ENCODE results near the gene TAMM41. TPM values are rescaled to one million over a fixed set of nuclear protein-coding genes. Genes with fewer than 3 reads are reported as not detected.
"Not testable (repeated sequence)": the region's sequence is repeated elsewhere in the genome, so short reads cannot be mapped to it uniquely, and the experiment has no call there.

TAMM41 gene
- polyA plus RNA-seq, 2 donors = 10.8 to 12.3 TPM

GRCh38 chr3:11771931-11772330 lies 74.8 kb downstream of the TAMM41 start:
- H3K27me3 ChIP-seq (ENCODE audit: control insufficient read depth in 1 of 2, insufficient read depth in 2 of 2, low read length in 2 of 2); H3K4me1 ChIP-seq (ENCODE audit: control insufficient read depth in 2 of 2, insufficient read depth in 2 of 2, low read length in 1 of 2); H3K4me3 ChIP-seq (ENCODE audit: low read depth in 1 of 2, low read length in 2 of 2); H3K36me3 ChIP-seq (ENCODE audit: control insufficient read depth in 2 of 2, insufficient read depth in 2 of 2, low read length in 1 of 2); H3K9me3 ChIP-seq (ENCODE audit: control insufficient read depth in 2 of 2, insufficient read depth in 1 of 2, low read depth in 1 of 2, low read length in 1 of 2): not testable (repeated sequence)
- H3K27ac ChIP-seq (ENCODE audit: low read depth in 2 of 2, low read length in 1 of 2) = peak overlapping the region; percentile 65 to 98
- 65 to 81% methylated on average over 7 of the region's 7 CpGs for WGBS, 2 donors

GRCh38 chr3:11770477-11771391 lies 76.0 kb downstream of the TAMM41 start:
- no peaks in the 10 kb centered on the region for H3K36me3 ChIP-seq (ENCODE audit: control insufficient read depth in 2 of 2, insufficient read depth in 2 of 2, low read length in 1 of 2)
- H3K27ac ChIP-seq (ENCODE audit: low read depth in 2 of 2, low read length in 1 of 2) = peak overlapping the region; percentile 98 to 99
- no peaks in the 10 kb centered on the region for H3K9me3 ChIP-seq (ENCODE audit: control insufficient read depth in 2 of 2, insufficient read depth in 1 of 2, low read depth in 1 of 2, low read length in 1 of 2)
- 14 to 21% methylated on average over 20 of the region's 20 CpGs for WGBS, 2 donors
- peaks cover 2 to 3% of the 10 kb centered on the region in 2 donors for H3K4me1 ChIP-seq (ENCODE audit: control insufficient read depth in 2 of 2, insufficient read depth in 2 of 2, low read length in 1 of 2)
- peak overlapping the region in 1 of 2 donors; percentile 5 for H3K4me3 ChIP-seq (ENCODE audit: low read depth in 1 of 2, low read length in 2 of 2)
- no peaks in the 10 kb centered on the region for H3K27me3 ChIP-seq (ENCODE audit: control insufficient read depth in 1 of 2, insufficient read depth in 2 of 2, low read length in 2 of 2)

DNA sequence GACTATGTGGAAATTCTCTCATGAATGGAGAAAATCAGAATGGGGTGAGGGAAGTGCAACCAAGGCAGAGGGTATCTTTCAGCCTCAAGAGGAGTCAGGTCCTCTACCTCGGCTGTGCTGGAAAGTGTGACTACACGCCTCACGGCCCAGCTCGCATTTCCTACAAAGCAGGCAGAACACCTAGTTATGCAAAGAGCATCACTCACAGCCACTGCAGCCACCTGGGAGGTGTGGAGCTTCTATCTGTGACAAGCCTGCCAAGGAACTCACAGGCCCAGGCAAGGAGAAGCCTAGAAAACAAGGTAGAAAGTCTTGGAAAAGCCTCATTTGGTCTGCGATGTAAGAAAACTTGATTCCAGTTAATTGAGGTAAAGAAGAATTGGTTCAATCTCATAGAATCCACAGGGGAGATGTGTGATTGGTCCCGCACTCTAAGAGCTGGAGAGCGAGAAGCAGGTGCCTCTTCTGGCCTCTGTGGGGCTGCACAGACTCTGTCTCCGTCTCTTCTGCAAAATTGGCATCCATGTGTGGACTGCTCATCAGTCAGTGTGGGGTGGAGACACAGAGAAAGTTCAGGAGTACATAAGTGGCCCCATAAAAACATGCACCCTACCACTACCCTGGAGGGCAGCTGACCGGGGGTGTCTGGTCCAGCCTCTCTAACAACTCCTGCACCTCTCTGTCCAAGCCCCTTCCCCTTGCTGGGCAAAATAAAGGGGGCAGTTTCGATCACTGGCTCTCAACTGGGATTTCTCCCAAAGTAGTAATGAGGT lies 76.8 kb downstream of the TAMM41 start:
- Histone ChIP-seq H3K36me3 (ENCODE audit: control insufficient read depth in 2 of 2, insufficient read depth in 2 of 2, low read length in 1 of 2) (no peaks in the 10 kb centered on the region), H3K4me1 (ENCODE audit: control insufficient read depth in 2 of 2, insufficient read depth in 2 of 2, low read length in 1 of 2) (peaks cover 2 to 3% of the 10 kb centered on the region in 2 donors), H3K9me3 (ENCODE audit: control insufficient read depth in 2 of 2, insufficient read depth in 1 of 2, low read depth in 1 of 2, low read length in 1 of 2) (no peaks in the 10 kb centered on the region), H3K27me3 (ENCODE audit: control insufficient read depth in 1 of 2, insufficient read depth in 2 of 2, low read length in 2 of 2) (no peaks in the 10 kb centered on the region), H3K27ac (ENCODE audit: low read depth in 2 of 2, low read length in 1 of 2) (peak overlapping the region; percentile 98 to 99), H3K4me3 (ENCODE audit: low read depth in 1 of 2, low read length in 2 of 2) (peak overlapping the region in 1 of 2 donors; percentile 5)
- WGBS, 2 donors = 49 to 60% methylated on average over 10 of the region's 10 CpGs

DNA sequence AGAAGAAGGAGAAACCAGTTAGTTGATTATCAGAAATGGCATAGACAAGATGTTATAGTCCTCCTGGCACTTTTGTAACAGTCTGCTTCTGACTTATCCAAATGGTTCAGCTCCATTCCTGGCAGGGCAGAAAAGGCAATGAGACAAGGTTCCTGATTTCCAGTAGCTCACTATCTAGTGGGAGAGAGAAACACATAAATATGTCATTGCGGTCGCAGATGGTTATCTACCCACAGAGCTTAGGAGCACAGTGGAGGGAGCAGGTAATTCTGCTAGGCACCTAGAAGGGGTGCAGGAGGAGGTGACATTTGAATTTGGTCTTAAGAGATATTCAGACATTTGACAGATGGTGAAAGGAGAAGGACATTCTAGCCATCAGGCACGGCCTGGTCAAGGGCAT lies 78.1 kb downstream of the TAMM41 start:
- H3K9me3 ChIP-seq (ENCODE audit: control insufficient read depth in 2 of 2, insufficient read depth in 1 of 2, low read depth in 1 of 2, low read length in 1 of 2) = no peaks in the 10 kb centered on the region
- peaks cover 2 to 3% of the 10 kb centered on the region in 2 donors for H3K4me1 ChIP-seq (ENCODE audit: control insufficient read depth in 2 of 2, insufficient read depth in 2 of 2, low read length in 1 of 2)
- no peak overlapping the region for H3K4me3 ChIP-seq (ENCODE audit: low read depth in 1 of 2, low read length in 2 of 2)
- 93 to 95% methylated on average over 3 of the region's 3 CpGs for WGBS, 2 donors
- no peaks in the 10 kb centered on the region for H3K27me3 ChIP-seq (ENCODE audit: control insufficient read depth in 1 of 2, insufficient read depth in 2 of 2, low read length in 2 of 2)
- no peak overlapping the region for H3K27ac ChIP-seq (ENCODE audit: low read depth in 2 of 2, low read length in 1 of 2)
- H3K36me3 ChIP-seq (ENCODE audit: control insufficient read depth in 2 of 2, insufficient read depth in 2 of 2, low read length in 1 of 2) = no peaks in the 10 kb centered on the region

DNA sequence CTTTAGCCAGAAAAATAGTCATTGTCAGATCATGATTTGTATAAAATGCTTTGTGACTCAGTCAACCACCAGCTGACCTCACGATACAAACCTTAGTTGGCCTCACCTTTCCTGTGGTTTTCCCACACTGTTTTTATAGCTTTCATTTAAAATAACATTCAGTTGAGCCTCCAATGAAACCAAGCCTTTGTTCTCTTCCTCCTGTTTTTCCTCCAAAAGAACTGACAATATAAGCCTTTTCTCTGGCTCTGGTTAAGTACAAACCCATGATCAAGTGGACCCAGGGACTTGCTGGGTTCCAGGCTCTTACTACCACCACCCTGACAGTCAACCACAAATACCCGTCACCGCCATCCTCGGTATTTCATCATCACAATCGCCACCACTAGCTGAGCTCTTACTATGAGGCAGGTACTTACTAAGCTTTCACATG lies 81.7 kb downstream of the TAMM41 start:
- Histone ChIP-seq H3K36me3 (ENCODE audit: control insufficient read depth in 2 of 2, insufficient read depth in 2 of 2, low read length in 1 of 2) (no peaks in the 10 kb centered on the region), H3K27me3 (ENCODE audit: control insufficient read depth in 1 of 2, insufficient read depth in 2 of 2, low read length in 2 of 2) (no peaks in the 10 kb centered on the region), H3K27ac (ENCODE audit: low read depth in 2 of 2, low read length in 1 of 2) (no peak overlapping the region), H3K4me1 (ENCODE audit: control insufficient read depth in 2 of 2, insufficient read depth in 2 of 2, low read length in 1 of 2) (peaks cover 0 to under 1% of the 10 kb centered on the region in 2 donors), H3K4me3 (ENCODE audit: low read depth in 1 of 2, low read length in 2 of 2) (no peak overlapping the region), H3K9me3 (ENCODE audit: control insufficient read depth in 2 of 2, insufficient read depth in 1 of 2, low read depth in 1 of 2, low read length in 1 of 2) (no peaks in the 10 kb centered on the region)
- 70 to 72% methylated on average over 5 of the region's 5 CpGs for WGBS, 2 donors

DNA sequence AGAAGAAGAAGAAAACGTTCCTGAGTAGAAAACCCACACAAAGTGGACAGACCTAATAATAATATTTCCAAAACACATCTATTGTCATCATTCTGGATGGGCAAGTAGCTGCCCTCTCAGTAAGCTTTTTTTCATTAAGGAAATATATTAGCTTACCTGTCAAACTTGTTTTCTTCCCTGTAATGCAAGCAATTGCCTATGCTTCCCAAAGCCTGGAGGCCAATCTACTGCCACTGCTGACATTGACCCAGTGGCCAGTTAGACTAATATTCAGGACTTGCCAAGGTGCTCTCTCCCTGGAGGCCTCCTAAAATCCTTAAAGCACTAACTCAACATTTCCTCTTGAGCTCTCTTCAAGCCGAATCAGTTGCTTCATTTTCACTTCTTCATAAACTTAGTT lies 86.7 kb downstream of the TAMM41 start:
- H3K9me3 ChIP-seq (ENCODE audit: control insufficient read depth in 2 of 2, insufficient read depth in 1 of 2, low read depth in 1 of 2, low read length in 1 of 2) = no peaks in the 10 kb centered on the region
- H3K36me3 ChIP-seq (ENCODE audit: control insufficient read depth in 2 of 2, insufficient read depth in 2 of 2, low read length in 1 of 2) = no peaks in the 10 kb centered on the region
- H3K4me3 ChIP-seq (ENCODE audit: low read depth in 1 of 2, low read length in 2 of 2) = no peak overlapping the region
- H3K27ac ChIP-seq (ENCODE audit: low read depth in 2 of 2, low read length in 1 of 2) = no peak overlapping the region
- no peaks in the 10 kb centered on the region for H3K4me1 ChIP-seq (ENCODE audit: control insufficient read depth in 2 of 2, insufficient read depth in 2 of 2, low read length in 1 of 2)
- 67 to 68% methylated on average over 2 of the region's 2 CpGs for WGBS, 2 donors
- no peaks in the 10 kb centered on the region for H3K27me3 ChIP-seq (ENCODE audit: control insufficient read depth in 1 of 2, insufficient read depth in 2 of 2, low read length in 2 of 2)

- no peak overlapping the region for H3K4me3 ChIP-seq (ENCODE audit: low read depth in 1 of 2, low read length in 2 of 2)
- H3K4me1 ChIP-seq (ENCODE audit: control insufficient read depth in 2 of 2, insufficient read depth in 2 of 2, low read length in 1 of 2) = no peaks in the 10 kb centered on the region
- WGBS, 2 donors = 87 to 88% methylated on average over 6 of the region's 6 CpGs
- no peaks in the 10 kb centered on the region for H3K36me3 ChIP-seq (ENCODE audit: control insufficient read depth in 2 of 2, insufficient read depth in 2 of 2, low read length in 1 of 2)
- H3K27ac ChIP-seq (ENCODE audit: low read depth in 2 of 2, low read length in 1 of 2) = no peak overlapping the region
- H3K27me3 ChIP-seq (ENCODE audit: control insufficient read depth in 1 of 2, insufficient read depth in 2 of 2, low read length in 2 of 2) = no peaks in the 10 kb centered on the region
- H3K9me3 ChIP-seq (ENCODE audit: control insufficient read depth in 2 of 2, insufficient read depth in 1 of 2, low read depth in 1 of 2, low read length in 1 of 2) = no peaks in the 10 kb centered on the region
Observed at GRCh38 chr3:11757929-11758328, 88.8 kb downstream of the TAMM41 start.

DNA sequence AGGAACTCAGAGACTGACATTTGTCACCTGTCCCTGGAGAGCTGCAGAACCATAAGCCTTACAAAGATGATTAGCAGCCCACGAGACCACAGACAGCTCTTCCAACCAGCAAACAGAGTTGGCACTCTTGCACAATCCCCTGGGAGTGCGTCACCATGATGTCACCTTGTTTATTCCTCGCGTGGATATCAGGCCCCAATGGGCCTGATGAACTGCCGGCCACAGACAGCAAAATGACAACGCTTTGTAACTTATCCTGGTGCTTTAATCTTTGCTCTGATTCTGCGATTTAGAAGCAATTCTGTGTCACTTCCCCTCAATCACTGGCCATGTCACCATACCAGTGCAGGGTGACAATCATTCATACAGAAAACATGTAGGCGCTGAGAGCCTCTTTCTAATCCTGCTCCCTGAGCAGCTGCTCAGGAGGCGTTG lies 89.2 kb downstream of the TAMM41 start:
- WGBS, 2 donors = 74 to 76% methylated on average over 9 of the region's 9 CpGs
- Histone ChIP-seq H3K27ac (ENCODE audit: low read depth in 2 of 2, low read length in 1 of 2) (no peak overlapping the region), H3K4me1 (ENCODE audit: control insufficient read depth in 2 of 2, insufficient read depth in 2 of 2, low read length in 1 of 2) (no peaks in the 10 kb centered on the region), H3K27me3 (ENCODE audit: control insufficient read depth in 1 of 2, insufficient read depth in 2 of 2, low read length in 2 of 2) (no peaks in the 10 kb centered on the region), H3K9me3 (ENCODE audit: control insufficient read depth in 2 of 2, insufficient read depth in 1 of 2, low read depth in 1 of 2, low read length in 1 of 2) (no peaks in the 10 kb centered on the region), H3K4me3 (ENCODE audit: low read depth in 1 of 2, low read length in 2 of 2) (no peak overlapping the region), H3K36me3 (ENCODE audit: control insufficient read depth in 2 of 2, insufficient read depth in 2 of 2, low read length in 1 of 2) (no peaks in the 10 kb centered on the region)

DNA sequence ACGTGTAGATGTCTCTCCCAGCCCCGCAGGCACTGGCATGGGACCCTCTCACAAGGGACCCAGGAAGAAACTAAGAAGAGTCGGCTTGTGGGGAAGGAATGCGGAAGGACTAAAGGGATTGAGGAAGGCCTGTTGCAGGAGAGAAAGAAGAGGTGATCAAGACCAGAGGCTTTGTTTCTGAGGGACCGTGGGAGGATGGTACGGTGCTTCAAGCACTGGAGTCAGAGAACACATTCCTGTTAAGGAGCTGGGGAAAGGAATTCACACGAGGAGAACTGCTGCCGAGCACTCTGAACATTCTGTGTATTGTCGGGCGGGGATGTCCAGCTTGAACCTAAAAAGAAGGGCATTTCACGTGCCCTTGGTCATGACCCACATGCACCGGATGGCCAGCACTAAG lies 91.4 kb downstream of the TAMM41 start:
- H3K4me1 ChIP-seq (ENCODE audit: control insufficient read depth in 2 of 2, insufficient read depth in 2 of 2, low read length in 1 of 2) = no peaks in the 10 kb centered on the region
- no peaks in the 10 kb centered on the region for H3K36me3 ChIP-seq (ENCODE audit: control insufficient read depth in 2 of 2, insufficient read depth in 2 of 2, low read length in 1 of 2)
- H3K27me3 ChIP-seq (ENCODE audit: control insufficient read depth in 1 of 2, insufficient read depth in 2 of 2, low read length in 2 of 2) = no peaks in the 10 kb centered on the region
- no peaks in the 10 kb centered on the region for H3K9me3 ChIP-seq (ENCODE audit: control insufficient read depth in 2 of 2, insufficient read depth in 1 of 2, low read depth in 1 of 2, low read length in 1 of 2)
- 85 to 91% methylated on average over 12 of the region's 12 CpGs for WGBS, 2 donors
- H3K4me3 ChIP-seq (ENCODE audit: low read depth in 1 of 2, low read length in 2 of 2) = no peak overlapping the region
- H3K27ac ChIP-seq (ENCODE audit: low read depth in 2 of 2, low read length in 1 of 2) = no peak overlapping the region

Data from esophagus (tissue), 2 donors.